K562 (cell line): Measurements from ENCODE around the gene NOTO. TPM values are rescaled to one million over a fixed set of nuclear protein-coding genes. Genes with fewer than 3 reads are reported as not detected.

Experiments
- ATAC-seq: fragments of 200-7000 bp; cut with Tn5 transposase; 3 replicates; pipeline ENCODE4 v1.9.1; 2020; ENCODE audit warnings: moderate library complexity
- BruUV-seq: library from RNA; stranded (reverse); fragments of 400-500 nt; replicated peaks from 2 replicates; lab custom pipeline; 2021; lab: Mats Ljungman, UMichigan
- CTCF ChIA-PET: fragments of 300-600 bp; formaldehyde crosslinking; extraction: SDS; loops from one replicate; lab custom pipeline; 2021; ENCODE audit warnings: low intra/inter-chr PET ratio; lab: Yijun Ruan, JAX
- POLR2A ChIA-PET: fragments of 300-600, 350-650 bp; sonication (Branson Sonifier 250); formaldehyde crosslinking; extraction: SDS; loops from one replicate; lab custom pipeline; 2021; ENCODE audit warnings: antibody characterized with exemption, inconsistent platforms; lab: Yijun Ruan, JAX
- DNase-seq, 4 experiments: peaks; one replicate each; pipeline versions ENCODE4 v3.0.0 to v3.0.0-alpha.2; 2011 to 2018; ENCODE audit warnings: low spot score in 3 of 4, mixed read lengths in 3 of 4; ENCODE audit errors: extremely low read depth in 1 of 4
- FAIRE-seq: peaks from 2 replicates; lab custom pipeline; 2011; peaks lifted over from hg19 to GRCh38; lab: Jason Lieb, UNC
- H2AFZ ChIP-seq: 2 replicates; pipeline ENCODE4 v1.6.0; 2011; ENCODE audit warnings: low read depth, low read length, control low read depth, inconsistent platforms
- H3K27ac ChIP-seq: fragments of 200-600 bp; 3 replicates; pipeline ENCODE4 v1.8.0; 2011; ENCODE audit warnings: low read depth, mild to moderate bottlenecking, control low read depth, inconsistent platforms, low read length, moderate library complexity, mixed read lengths; ENCODE audit errors: extremely low read depth
- H3K27me3 ChIP-seq, 2 experiments: fragments of 300-600 bp in 1 of 2; 2 replicates in 1 of 2; 3 replicates in 1 of 2; pipeline versions ENCODE4 v1.6.0 to v1.8.0; 2011; ENCODE audit warnings: inconsistent platforms in 2 of 2, low read length in 2 of 2, mild to moderate bottlenecking in 1 of 2, mixed read lengths in 1 of 2, moderate library complexity in 1 of 2; ENCODE audit not compliant: control insufficient read depth in 2 of 2, insufficient read depth in 2 of 2
- H3K36me3 ChIP-seq: fragments of 300-600 bp; 3 replicates; pipeline ENCODE4 v1.8.0; 2011; ENCODE audit warnings: mild to moderate bottlenecking, low read length, inconsistent platforms; ENCODE audit not compliant: control insufficient read depth, insufficient read depth
- H3K4me1 ChIP-seq, 2 experiments: fragments of 200-600 bp in 1 of 2; replicated peaks in 1 of 2; 2 replicates in 1 of 2; 3 replicates in 1 of 2; pipeline versions ENCODE4 v1.5.1 to v1.8.0; 2011; ENCODE audit warnings: inconsistent platforms in 2 of 2, low read length in 2 of 2, mild to moderate bottlenecking in 1 of 2, mixed read lengths in 1 of 2, moderate library complexity in 1 of 2; ENCODE audit not compliant: control insufficient read depth in 2 of 2, insufficient read depth in 2 of 2
- H3K4me2 ChIP-seq: 2 replicates; pipeline ENCODE4 v1.6.1; 2011; ENCODE audit warnings: low read length, control low read depth, inconsistent platforms, mixed read lengths; ENCODE audit not compliant: insufficient read depth
- H3K4me3 ChIP-seq: fragments of 200-600 bp; sonication (generic), shearing (Covaris generic); 2 replicates; pipeline ENCODE4 v1.5.1; 2016; ENCODE audit warnings: control low read depth, inconsistent platforms
- H3K79me2 ChIP-seq: fragments of 200-600 bp; 3 replicates; pipeline ENCODE4 v1.8.0; 2011; ENCODE audit warnings: low read length, inconsistent platforms; ENCODE audit not compliant: control insufficient read depth, insufficient read depth
- H3K9ac ChIP-seq, 2 experiments: 2 replicates each; pipeline versions ENCODE4 v1.6.0 to v1.6.1; 2011; ENCODE audit warnings: low read depth in 2 of 2, low read length in 2 of 2, control low read depth in 1 of 2, inconsistent platforms in 1 of 2, mild to moderate bottlenecking in 1 of 2, mixed read lengths in 1 of 2; ENCODE audit not compliant: insufficient read depth in 1 of 2
- H3K9me1 ChIP-seq: one replicate; pipeline ENCODE4 v1.6.0; 2011; ENCODE audit warnings: inconsistent platforms, mild to moderate bottlenecking, low read length, moderate library complexity; ENCODE audit not compliant: control insufficient read depth, insufficient read depth
- H3K9me3 ChIP-seq: replicated peaks from 2 replicates; pipeline ENCODE4 v1.5.1; 2011; ENCODE audit warnings: low read depth, low read length, inconsistent platforms; ENCODE audit not compliant: control insufficient read depth, insufficient read depth
- H4K20me1 ChIP-seq: replicated peaks from 2 replicates; pipeline ENCODE4 v1.6.1; 2011; ENCODE audit warnings: low read length, inconsistent platforms, mixed read lengths; ENCODE audit not compliant: control insufficient read depth, insufficient read depth
- GATA2 ChIP-seq: sonication (generic); formaldehyde crosslinking; IDR thresholded peaks from 2 replicates; pipeline ENCODE4 v1.4.0; 2020; ENCODE audit warnings: mild to moderate bottlenecking, missing genetic modification reagents
- HDAC6 ChIP-seq: IDR thresholded peaks from 2 replicates; pipeline ENCODE4 v1.6.1; 2012; ENCODE audit warnings: low read depth, mild to moderate bottlenecking, control low read depth, inconsistent platforms, low read length, moderate library complexity
- HNRNPL ChIP-seq: fragments of 200-400 bp; formaldehyde crosslinking; IDR thresholded peaks from 2 replicates; pipeline ENCODE4 v1.6.1; 2017; ENCODE audit warnings: low read depth, mild to moderate bottlenecking, low read length
- JUN ChIP-seq, 2 experiments: sonication (generic) in 1 of 2; formaldehyde crosslinking in 1 of 2; IDR thresholded peaks; 2 replicates each; pipeline versions ENCODE4 v1.6.1 to v1.8.0; 2012 to 2022; ENCODE audit warnings: borderline replicate concordance in 2 of 2, mild to moderate bottlenecking in 2 of 2, improper control_type of control experiment in 1 of 2, low read depth in 1 of 2, low read length in 1 of 2, missing genetic modification reagents in 1 of 2
- MYC ChIP-seq, 2 experiments: fragments of 250-450 bp in 1 of 2; sonication (Bioruptor Pico) in 1 of 2; IDR thresholded peaks; 2 replicates each; pipeline versions ENCODE4 v1.5.1 to v1.6.1; 2012 to 2021; ENCODE audit warnings: low read depth in 2 of 2, borderline replicate concordance in 1 of 2, improper control_type of control experiment in 1 of 2, low read length in 1 of 2, mild to moderate bottlenecking in 1 of 2, moderate library complexity in 1 of 2
- TRIM24 ChIP-seq, 2 experiments: fragments of 450-650 bp; IDR thresholded peaks; 2 replicates each; pipeline ENCODE4 v1.6.1; 2016
- ZFP36 ChIP-seq: fragments of 150-350 bp; IDR thresholded peaks from 2 replicates; pipeline ENCODE4 v1.6.1; 2018; ENCODE audit warnings: low read length, low read depth; ENCODE audit not compliant: partially characterized antibody
- WGBS: fragments of 100-300 bp; shearing (Covaris generic); methylation state at CpG from one replicate; pipeline ENCODE4 v1.1.6; 2016; ENCODE audit warnings: low coverage, mixed read lengths; ENCODE audit not compliant: insufficient coverage; ENCODE audit errors: missing lambda C conversion rate; 5-methylcytosine and 5-hydroxymethylcytosine counted together
- in situ Hi-C: fragments of 300-500 bp; cut with MboI; formaldehyde crosslinking; loops from 4 replicates; pipeline ENCODE4 v1.15.0; 2018; ENCODE audit warnings: inconsistent platforms, mixed read lengths
- intact Hi-C: fragments of 100-400 bp; cut with micrococcal nuclease; formaldehyde crosslinking; loops from 2 replicates; pipeline ENCODE4 v1.14.2; 2022
- polyA plus RNA-seq, 8 experiments: library from polyadenylated mRNA; depleted of rRNA in 4 of 8; stranded (reverse) in 5 of 8; unstranded in 3 of 8; fragments of >200 nt; fragmentation: Nextera tagmentation in 2 of 8; fragmentation: Illumina TruSeq in 1 of 8; extraction: Ambion mirVana in 2 of 8; extraction: Trizol in 1 of 8; gene quantifications; 2 replicates each; pipeline versions ENCODE4 v1.2.1 to v1.2.3, GENCODE V29; 2011 to 2014; ENCODE audit warnings: inconsistent platforms in 1 of 8, missing spikeins in 1 of 8
- total RNA-seq, 7 experiments: library from RNA; depleted of rRNA in 6 of 7; stranded (reverse); fragments of >200 nt in 6 of 7; fragmentation: Illumina TruSeq in 2 of 7; extraction: Trizol in 2 of 7; gene quantifications; 2 replicates each; pipeline versions ENCODE4 v1.2.1 to v1.2.3, GENCODE V29; 2011 to 2021; ENCODE audit warnings: low replicate concordance in 1 of 7

Gene NOTO
- total and polyA plus RNA-seq, 9 of the 15 experiments (the other 6 are each of a cell fraction or from before 2014, with no cell fraction given) = not detected

- TF ChIP-seq GATA2 (CRISPR knock-in tag) (no peak), MYC (IDR thresholded peaks at IDR 0.05; ENCODE audit: low read depth, low read length) (peak; percentile 79), MYC (CRISPR knock-in tag; IDR thresholded peaks at IDR 0.05; ENCODE audit: borderline replicate concordance, low read depth) (no peak), TRIM24 (IDR thresholded peaks at IDR 0.05) (peak in 1 of 2 experiments; percentile 21; a peak in 1 of 4 replicates), HNRNPL (peak; percentile 92), HDAC6 (no peak)
Measured at GRCh38 chr2:73175663-73176204, 26.6 kb upstream of the NOTO start (continued).

- no peak for ATAC-seq
- FAIRE-seq = no peak
- H3K9me1 ChIP-seq = no peaks in the 10 kb centered on the region
- intact Hi-C loops = loop anchor here (2.0 to 5.0 kb wide), 4 partner anchors 81 to 404 kb away; no protein-coding TSS in a partner anchor
- H3K79me2 ChIP-seq = no peaks in the 10 kb centered on the region
- peak overlapping the region; percentile 35 to 87; a peak in 3 of 4 replicates for H3K9ac ChIP-seq
- H3K27me3 ChIP-seq = peaks cover 3 to 35% of the 10 kb centered on the region in 2 experiments; a peak in 3 of 5 replicates
- DNase-seq = peak in 2 of 4 experiments; percentile 29 to 36
- in situ Hi-C loops = no loop called here
- H3K27ac ChIP-seq = no peak overlapping the region
- H3K4me2 ChIP-seq = peak overlapping the region; percentile 71; the same call in 1 of the 2 replicates
- H2AFZ ChIP-seq = peak overlapping the region; percentile 86
- ChIA-PET POLR2A (no interaction called here), CTCF (interaction anchor here (0.6 to 4.1 kb wide), 8 partner anchors 32 to 408 kb away, joined by 3 to 56 read pairs (median 6); no protein-coding TSS in a partner anchor)
- TF ChIP-seq ZFP36 (peak; percentile 67), JUN (IDR thresholded peaks at IDR 0.05; ENCODE audit: borderline replicate concordance, low read depth, low read length) (no peak), JUN (CRISPR knock-in tag; IDR thresholded peaks at IDR 0.05; ENCODE audit: borderline replicate concordance) (no peak)
- H3K9me3 ChIP-seq = no peaks in the 10 kb centered on the region
- H3K4me3 ChIP-seq = no peak overlapping the region
- H3K4me1 ChIP-seq = peaks cover 11 to 29% of the 10 kb centered on the region in 2 experiments; a peak in 4 of 5 replicates
- WGBS = 46% methylated on average over 27 of the region's 31 CpGs
- no peaks in the 10 kb centered on the region for H4K20me1 ChIP-seq
- no peaks in the 10 kb centered on the region for H3K36me3 ChIP-seq
- no TSS peak for BruUV-seq
Measured at GRCh38 chr2:73176205-73176880, 26.0 kb upstream of the NOTO start.
